ENCODE measurements around the gene SRSF3.

SRSF3 gene

DNA sequence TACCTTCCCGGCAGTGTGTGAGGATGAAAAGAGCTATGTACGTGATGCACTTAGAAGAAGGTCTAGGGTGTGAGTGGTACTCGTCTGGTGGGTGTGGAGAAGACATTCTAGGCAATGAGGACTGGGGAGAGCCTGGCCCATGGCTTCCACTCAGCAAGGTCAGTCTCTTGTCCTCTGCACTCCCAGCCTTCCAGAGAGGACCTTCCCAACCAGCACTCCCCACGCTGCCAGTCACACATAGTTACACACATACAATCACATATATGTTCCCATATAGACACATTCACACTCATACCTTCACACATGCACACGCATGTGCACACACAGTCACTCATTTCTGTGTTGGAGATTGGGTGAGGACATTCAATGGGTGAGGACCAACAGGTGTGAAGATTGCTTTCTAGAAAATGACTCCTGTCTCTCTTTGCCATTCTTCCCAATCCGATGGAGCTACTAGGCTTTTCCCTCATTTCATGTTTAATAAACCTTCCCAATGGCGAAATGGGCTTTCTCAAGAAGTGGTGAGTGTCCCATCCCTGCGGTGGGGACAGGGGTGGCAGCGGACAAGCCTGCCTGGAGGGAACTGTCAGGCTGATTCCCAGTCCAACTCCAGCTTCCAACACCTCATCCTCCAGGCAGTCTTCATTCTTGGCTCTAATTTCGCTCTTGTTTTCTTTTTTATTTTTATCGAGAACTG is 30.4 kb downstream of the SRSF3 start:
- DNase-seq, result no peak

DNA sequence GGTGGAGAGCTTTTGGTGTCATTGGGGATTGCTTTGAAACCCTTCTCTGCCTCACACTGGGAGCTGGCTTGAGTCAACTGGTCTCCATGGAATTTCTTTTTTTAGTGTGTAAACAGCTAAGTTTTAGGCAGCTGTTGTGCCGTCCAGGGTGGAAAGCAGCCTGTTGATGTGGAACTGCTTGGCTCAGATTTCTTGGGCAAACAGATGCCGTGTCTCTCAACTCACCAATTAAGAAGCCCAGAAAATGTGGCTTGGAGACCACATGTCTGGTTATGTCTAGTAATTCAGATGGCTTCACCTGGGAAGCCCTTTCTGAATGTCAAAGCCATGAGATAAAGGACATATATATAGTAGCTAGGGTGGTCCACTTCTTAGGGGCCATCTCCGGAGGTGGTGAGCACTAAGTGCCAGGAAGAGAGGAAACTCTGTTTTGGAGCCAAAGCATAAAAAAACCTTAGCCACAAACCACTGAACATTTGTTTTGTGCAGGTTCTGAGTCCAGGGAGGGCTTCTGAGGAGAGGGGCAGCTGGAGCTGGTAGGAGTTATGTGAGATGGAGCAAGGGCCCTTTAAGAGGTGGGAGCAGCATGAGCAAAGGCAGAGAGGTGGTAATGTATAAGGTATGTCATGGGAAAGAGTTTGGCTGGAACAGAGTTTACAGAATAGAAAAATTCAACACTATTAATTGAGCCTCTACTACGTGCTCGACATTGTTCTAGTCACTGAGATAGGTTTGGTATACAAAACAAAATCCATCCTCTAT is 31.2 kb downstream of the SRSF3 start:
- DNase-seq, result no peak

DNA sequence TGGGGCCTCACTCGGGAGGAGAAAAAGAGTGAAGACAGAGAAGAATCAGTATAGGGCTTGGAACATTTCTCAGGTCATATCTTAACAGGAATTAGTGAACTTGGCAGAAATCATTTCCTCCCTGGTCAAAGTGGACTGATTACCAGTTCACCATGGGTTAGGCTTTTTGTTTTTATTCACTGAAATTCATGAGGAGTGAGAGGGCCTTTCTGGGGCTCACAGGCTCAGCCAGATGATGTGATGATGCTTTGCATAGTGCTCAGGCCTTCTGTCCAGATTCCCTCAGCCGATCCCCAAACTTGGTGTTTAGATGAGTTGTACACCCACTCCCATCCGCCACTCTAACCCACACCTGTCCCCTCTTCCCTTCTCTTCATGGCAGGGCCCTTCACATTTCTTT is 32.5 kb downstream of the SRSF3 start:
- DNase-seq, result no peak

DNA sequence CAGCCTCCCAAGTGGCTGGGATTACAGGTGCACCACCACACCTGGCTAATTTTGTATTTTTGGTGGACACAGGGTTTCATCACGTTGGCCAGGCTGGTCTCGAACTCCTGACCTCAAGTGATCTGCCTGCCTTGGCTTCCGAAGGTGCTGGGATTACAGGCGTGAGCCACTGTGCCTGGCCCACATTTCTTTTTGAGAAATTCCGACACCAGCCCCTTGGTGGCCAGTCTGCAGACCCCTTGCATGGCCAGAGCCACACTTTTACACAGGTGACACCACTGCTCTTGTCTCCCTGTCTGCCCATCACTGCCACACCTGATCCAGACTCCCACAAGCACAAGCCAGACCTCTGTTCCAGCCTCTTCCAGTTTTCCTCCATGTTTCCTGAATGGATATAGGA is 33.0 kb downstream of the SRSF3 start:
- DNase-seq, result no peak

- DNase-seq, result no peak
These were observed 33.7 kb downstream of the SRSF3 start for GRCh38 chr6:36627801-36628246.

- DNase-seq, result no peak
These were observed 35.6 kb downstream of the SRSF3 start for GRCh38 chr6:36629784-36630183.

GRCh38 chr6:36631326-36632011 is 37.3 kb downstream of the SRSF3 start:
- no peak for DNase-seq

DNA sequence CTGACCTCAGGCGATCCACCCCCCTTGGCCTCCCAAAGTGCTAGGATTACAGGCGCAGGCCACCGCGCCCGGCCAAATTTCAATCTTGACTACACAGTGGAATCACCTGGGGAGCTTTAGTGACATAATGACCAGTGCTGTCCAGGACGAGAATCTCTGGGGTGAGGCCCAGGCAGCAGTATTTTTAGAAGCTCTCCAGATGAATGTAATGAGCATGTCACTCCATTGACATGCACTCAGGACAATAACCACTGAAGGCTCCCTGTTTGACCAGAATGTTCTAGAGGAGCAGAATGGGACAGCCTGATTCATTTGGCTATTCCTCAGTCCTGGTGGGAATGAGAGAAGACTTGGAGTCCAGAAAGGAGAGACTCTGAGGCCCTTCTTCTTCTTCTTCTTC is 39.2 kb downstream of the SRSF3 start:
- DNase-seq, result no peak

GRCh38 chr6:36633915-36634314 is 39.8 kb downstream of the SRSF3 start:
- no peak for DNase-seq

GRCh38 chr6:36634317-36635108 is 40.4 kb downstream of the SRSF3 start:
- no peak for DNase-seq

- DNase-seq, result no peak
These were observed 42.1 kb downstream of the SRSF3 start for GRCh38 chr6:36636283-36636682.

GRCh38 chr6:36636687-36637418 is 42.7 kb downstream of the SRSF3 start:
- DNase-seq, result no peak

- no peak for DNase-seq
These were observed 44.4 kb downstream of the SRSF3 start for GRCh38 chr6:36638579-36638978.

DNA sequence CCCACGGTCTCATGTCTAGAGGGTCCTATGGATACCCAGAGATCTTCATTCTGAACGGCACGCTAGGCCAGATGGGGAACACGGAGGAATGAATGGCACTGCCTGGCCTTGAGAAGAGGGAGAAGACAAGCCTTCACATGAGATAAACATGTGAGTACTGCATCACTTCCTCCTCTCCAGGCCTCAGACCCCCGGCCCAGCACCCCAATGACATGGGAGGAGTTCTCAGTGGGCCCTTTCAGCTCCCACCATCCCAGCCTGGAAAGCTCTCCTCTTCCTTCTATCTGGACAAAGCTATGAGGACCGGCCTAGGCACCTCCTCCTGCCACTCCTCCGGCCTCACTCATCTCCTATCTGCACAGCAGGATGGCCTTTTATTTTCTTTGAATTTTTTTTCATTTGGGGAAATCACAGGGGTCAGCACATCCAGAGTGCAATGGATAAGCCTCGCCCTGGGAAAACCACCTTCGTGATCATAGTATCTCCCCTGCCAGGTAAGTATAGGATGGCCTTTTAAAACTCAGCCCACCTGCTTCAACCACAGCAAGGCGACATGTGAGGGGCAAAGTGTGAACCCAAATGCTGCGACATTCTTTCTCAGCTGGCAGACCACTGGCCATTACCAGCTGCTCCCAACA is 45.1 kb downstream of the SRSF3 start:
- no peak for DNase-seq

DNA sequence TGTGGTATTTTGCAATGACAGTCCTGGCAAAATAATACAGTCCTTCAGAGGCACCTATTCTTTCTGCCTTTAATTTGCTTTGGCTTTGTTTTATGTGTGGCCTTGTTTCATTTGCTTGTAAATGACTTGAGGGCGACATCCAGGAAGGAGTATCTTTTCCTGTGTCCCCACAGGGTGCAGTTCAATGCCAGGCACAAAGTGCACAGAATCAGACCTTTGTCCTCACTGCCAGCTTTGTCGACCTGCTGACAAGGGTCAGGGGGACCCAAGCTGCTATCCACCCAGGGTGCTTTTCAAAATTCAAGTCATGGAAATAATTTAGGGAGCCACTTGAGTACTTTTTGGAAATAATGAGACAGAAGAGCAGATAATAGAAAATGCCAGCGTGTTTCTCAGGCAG is 47.4 kb downstream of the SRSF3 start:
- DNase-seq, result no peak

- no peak for DNase-seq
These were observed 49.0 kb downstream of the SRSF3 start for GRCh38 chr6:36642913-36643817.

- no peak for DNase-seq
These were observed 49.8 kb downstream of the SRSF3 start for GRCh38 chr6:36643977-36644376.

GRCh38 chr6:36649086-36649485 is 54.9 kb downstream of the SRSF3 start:
- no peak for DNase-seq

GRCh38 chr6:36649701-36650484 is 55.7 kb downstream of the SRSF3 start:
- no peak for DNase-seq
